ENCODE data around the gene DHRS11. TPM values are rescaled to one million over a fixed set of nuclear protein-coding genes. Genes with fewer than 3 reads are reported as not detected.

The DHRS11 gene
- total RNA-seq, 1 experiment from 2014 or later: 38.0 TPM

- no peak for TF ChIP-seq ZNF281 (CRISPR knock-in tag; IDR thresholded peaks at IDR 0.05)
- no peak for TF ChIP-seq ETV6 (CRISPR knock-in tag; IDR thresholded peaks at IDR 0.05)
- no peak for TF ChIP-seq CBFB (CRISPR knock-in tag; IDR thresholded peaks at IDR 0.05; ENCODE audit: low read depth)
These were observed 31.6 kb downstream of the DHRS11 start (continued) for GRCh38 chr17:36623281-36623680.

GRCh38 chr17:36625188-36625587, 33.5 kb downstream of the DHRS11 start:
- DNase-seq (ENCODE audit: low spot score) (no peak), ATAC-seq (no peak)
- H3K4me3 Mint-ChIP-seq: no peak overlapping the region
- peaks cover 15% of the 10 kb centered on the region for H3K4me1 Mint-ChIP-seq
- POLR2A ChIA-PET: no interaction called here
- TF ChIP-seq NR3C1 (CRISPR knock-in tag; conservative IDR thresholded peaks at IDR 0.05; ENCODE audit: low read depth) (no peak), ATF1 (CRISPR knock-in tag; IDR thresholded peaks at IDR 0.05) (no peak), ZBTB21 (CRISPR knock-in tag; IDR thresholded peaks at IDR 0.05; ENCODE audit: borderline replicate concordance) (no peak), TEAD4 (CRISPR knock-in tag; IDR thresholded peaks at IDR 0.05) (no peak), HMGA2 (CRISPR knock-in tag; IDR thresholded peaks at IDR 0.05) (no peak), USF2 (CRISPR knock-in tag; IDR thresholded peaks at IDR 0.05) (no peak), ZNF671 (CRISPR knock-in tag; IDR thresholded peaks at IDR 0.05) (no peak), ZNF512 (CRISPR knock-in tag; IDR thresholded peaks at IDR 0.05; ENCODE audit: borderline replicate concordance) (no peak)
- no peaks in the 10 kb centered on the region for H3K36me3 Mint-ChIP-seq
- no peaks in the 10 kb centered on the region for H3K9me3 Mint-ChIP-seq
- no peak overlapping the region for H3K27ac Mint-ChIP-seq
- CTCF ChIA-PET: interaction anchor here (0.6 to 4.1 kb wide), 36 partner anchors 10 to 734 kb away, joined by 3 to 60 read pairs (median 4); partner anchors contain the start of genes AATF and DHRS11
- no peaks in the 10 kb centered on the region; the same call in none of the 2 replicates for H3K27me3 Mint-ChIP-seq (ENCODE audit: low read depth)

- H3K4me3 Mint-ChIP-seq: no peak overlapping the region
- H3K4me1 Mint-ChIP-seq: peaks cover 14% of the 10 kb centered on the region
- ChIA-PET POLR2A (no interaction called here), CTCF (interaction anchor here (1.0 to 4.1 kb wide), 7 partner anchors 12 to 613 kb away, joined by 3 to 60 read pairs (median 7); no protein-coding TSS in a partner anchor)
- ATAC-seq: no peak
- peak; percentile 45 for DNase-seq (ENCODE audit: low spot score)
- TF ChIP-seq AFF4 (CRISPR knock-in tag; IDR thresholded peaks at IDR 0.05; ENCODE audit: borderline replicate concordance) (no peak), ZNF423 (CRISPR knock-in tag; IDR thresholded peaks at IDR 0.05) (peak; percentile 33; the same call in 1 of the 2 replicates), NR2C2 (CRISPR knock-in tag; IDR thresholded peaks at IDR 0.05) (no peak)
- no peak overlapping the region for H3K27ac Mint-ChIP-seq
- H3K36me3 Mint-ChIP-seq: no peaks in the 10 kb centered on the region
- H3K27me3 Mint-ChIP-seq (ENCODE audit: low read depth): peaks cover 8% of the 10 kb centered on the region
- no peaks in the 10 kb centered on the region for H3K9me3 Mint-ChIP-seq
These were observed 35.4 kb downstream of the DHRS11 start for GRCh38 chr17:36627101-36627500.

Measured in WTC11 (cell line).